ENCODE measurements around the gene MRPL2.

Gene MRPL2

DNA sequence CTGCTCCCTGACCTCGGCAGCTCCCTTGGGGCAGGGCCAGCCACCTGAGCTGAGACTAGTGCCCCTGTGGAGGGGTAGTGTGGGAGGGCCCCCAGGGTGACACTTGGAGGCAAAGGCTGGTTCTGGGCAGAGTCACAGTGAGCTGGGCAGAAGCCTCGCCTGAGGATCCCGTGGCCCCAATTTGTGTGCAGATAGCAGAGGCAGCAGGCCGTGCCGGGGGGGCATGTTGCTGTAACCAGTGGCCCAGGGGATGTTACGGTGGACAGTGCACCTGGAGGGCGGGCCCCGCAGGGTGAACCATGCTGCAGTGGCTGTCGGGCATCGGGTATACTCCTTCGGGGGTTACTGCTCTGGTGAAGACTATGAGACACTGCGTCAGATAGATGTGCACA lies 42.3 kb downstream of the MRPL2 start:
- DNase-seq = no peak

DNA sequence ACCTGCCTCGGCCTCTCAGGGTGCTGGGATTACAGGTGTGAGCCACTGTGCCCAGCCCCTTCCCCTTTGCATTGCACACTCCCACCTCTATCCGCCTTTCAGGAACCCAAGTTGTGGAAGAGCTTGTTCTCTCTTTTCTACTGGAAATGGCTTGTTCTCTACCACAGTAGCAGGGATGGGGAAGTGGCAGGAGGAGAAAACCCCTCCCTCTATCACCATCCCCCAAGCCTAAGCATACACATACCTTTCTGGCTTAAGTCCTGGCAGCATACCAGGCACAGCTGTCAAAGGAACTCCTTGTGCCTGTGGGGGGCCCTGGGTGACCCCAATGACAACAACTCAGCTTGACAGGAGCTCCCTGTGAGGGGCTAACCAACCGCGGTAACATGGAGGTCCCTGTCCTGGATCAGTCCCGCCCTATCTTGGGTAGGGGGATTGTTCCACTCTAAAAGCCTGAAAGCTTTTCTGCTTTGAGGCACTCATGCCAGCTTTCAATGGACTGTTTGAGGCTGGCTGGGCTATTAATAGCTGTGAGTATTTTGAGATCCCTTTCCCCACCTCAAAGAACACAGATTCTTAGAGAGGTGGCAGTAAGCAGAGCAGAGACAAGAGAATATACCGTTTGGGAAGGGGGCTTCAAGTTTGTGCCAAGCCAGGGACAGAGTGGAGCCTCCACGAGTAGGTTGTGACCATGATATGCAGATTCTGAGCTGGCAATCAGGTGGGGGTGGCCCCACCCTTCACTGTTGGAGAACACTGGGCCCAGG lies 42.9 kb downstream of the MRPL2 start:
- DNase-seq = no peak

DNA sequence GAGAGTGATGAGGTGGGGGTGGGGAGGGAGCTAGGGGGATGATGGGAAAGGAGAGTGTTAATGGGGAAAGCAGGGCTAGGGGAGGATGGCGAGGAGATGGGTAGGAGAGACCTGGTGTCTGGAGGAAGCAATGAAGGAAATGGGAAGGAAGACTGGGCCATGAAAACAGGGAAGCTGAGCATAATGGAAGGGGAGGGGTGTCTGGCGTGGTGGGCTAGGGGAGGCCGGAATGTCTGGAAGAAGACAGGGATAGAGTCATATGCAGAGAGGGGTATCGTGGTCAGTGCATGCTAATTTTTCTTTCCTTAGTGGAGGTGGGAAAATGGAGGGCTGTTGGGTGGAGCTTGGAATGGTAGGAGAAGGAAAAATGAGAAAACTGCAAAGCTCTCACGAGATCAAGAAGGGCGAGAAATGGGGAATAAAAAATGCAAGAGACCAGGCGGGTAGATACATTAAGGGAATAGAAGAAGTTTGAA lies 44.8 kb downstream of the MRPL2 start:
- no peak for DNase-seq

DNA sequence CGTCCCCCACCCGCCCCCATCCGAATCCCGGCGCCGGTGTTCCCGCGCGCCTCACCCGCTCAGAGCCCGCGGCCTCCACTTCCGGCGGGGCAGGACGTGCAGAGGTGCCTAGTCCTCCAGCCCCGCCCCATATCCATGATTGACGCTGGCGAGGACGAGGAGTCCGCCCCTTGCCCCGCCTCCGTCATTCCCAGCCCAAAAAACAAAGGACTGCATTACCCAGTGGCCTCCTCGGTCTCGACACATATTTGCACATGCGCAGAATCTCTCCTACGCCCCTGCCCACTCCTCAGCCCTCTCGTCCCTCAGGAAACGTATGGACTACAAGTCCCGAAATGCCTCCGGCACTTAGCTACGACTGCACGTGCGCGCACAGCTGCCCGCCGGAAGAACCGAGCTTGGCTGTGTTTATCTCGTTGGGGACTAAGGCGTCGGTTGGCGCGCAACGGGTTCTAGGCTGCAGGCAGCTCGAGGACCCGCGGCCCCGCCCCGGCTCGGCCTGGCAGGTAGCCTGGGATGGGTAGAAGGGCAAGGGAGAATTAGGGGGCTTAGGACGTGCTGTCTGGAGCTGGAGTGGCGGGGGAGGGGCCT lies 45.3 kb downstream of the MRPL2 start, which contains the start of the genes KLHDC3 and MEA1:
Gene KLHDC3 (plus strand): TSS at position 407 of the 591 bp plus-strand sequence. CDS start 2,944 bp downstream, outside the sequence.
Gene MEA1 (minus strand): TSS at position 104 of the 591 bp plus-strand sequence. CDS start 133 bp downstream, outside the sequence.
- DNase-seq = peak; percentile 97

DNA sequence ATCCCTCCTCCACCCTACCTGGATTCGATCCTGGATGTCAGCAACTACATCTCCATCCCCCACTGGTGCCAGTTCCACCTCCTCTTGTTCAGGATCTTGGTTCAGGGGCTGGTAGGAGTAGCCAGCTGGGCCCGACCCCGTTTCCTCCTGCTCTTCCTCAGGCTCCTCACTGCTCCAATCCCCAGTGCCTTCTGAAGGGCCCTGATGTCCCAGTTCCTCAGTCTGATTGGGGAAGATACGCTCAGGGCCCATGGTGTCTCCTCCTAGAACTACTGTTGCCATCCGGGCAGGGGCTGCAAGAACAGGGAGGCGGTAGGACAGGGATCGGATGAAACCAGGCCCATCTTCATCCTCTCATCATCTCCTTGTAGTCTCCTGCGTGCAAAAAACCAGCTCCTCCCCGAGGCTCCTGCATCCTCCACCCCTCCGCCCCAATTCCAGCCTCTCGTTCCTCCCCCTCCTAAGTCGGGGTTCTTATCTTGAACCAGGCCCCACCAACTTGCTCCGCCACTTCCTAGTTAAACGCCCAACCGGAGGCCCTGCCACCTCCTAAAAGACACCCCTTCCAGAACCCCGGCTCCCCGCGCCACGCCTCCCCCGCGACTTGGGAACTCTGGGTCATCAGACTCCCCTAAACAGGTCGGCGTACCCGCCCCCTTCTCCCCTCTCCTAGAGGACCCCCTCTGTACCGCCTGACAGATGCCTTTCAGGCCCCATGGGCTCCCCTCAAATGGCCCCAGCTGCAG lies 46.0 kb downstream of the MRPL2 start:
- no peak for DNase-seq

DNA sequence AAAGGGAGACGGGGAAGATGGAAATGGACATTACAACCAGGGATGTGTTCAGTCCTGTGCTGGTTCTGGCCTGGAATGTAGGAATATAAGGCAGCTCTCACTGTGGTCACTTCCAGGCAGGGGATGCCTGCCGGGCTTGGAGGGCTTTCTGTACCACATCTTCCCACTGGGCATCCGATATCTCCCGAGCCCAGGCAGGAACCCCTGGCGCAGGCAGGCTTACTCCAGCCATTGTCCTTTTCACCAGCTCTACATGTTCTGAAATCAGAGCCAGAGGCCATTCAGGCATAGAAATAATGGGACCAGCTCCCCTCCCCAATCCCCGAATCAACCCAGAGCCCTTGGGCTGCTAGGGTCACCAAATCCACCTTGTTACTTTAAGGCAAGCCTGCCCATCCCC lies 46.9 kb downstream of the MRPL2 start:
- DNase-seq = no peak

DNA sequence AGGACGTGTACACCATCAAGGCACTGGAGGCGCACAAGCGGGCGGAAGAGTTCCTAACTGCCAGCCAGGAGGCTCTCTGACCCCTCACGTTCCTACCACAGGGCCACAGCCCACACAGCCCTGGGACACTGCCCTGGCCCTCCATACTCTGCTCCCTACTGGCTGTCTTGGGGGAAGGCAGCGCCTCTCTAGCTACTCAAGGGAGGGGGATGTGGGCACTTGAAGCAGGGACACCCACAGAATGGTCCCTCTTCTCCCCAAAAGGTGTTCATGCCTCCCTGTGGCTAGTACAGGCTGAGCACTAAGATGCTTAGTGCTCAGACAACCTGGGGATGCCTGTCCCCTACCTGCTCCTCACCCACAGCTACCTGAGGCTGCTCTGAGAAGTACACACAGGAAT lies 48.0 kb downstream of the MRPL2 start:
- DNase-seq = no peak

DNA sequence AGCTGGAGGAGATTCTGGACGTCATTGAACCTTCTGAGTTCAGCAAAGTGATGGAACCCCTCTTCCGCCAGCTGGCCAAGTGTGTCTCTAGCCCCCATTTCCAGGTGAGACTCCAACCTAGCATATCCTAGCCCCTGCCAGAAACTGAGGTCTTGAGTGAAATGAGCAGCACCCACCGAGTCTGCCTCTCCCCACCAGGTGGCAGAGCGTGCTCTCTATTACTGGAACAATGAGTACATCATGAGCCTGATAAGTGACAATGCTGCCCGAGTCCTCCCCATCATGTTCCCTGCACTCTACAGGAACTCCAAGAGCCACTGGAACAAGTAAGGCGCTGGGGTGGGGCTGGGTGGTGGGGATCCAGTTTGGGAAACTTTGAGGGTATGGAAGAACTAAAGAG lies 50.1 kb downstream of the MRPL2 start:
- peak; percentile 48 for DNase-seq

DNA sequence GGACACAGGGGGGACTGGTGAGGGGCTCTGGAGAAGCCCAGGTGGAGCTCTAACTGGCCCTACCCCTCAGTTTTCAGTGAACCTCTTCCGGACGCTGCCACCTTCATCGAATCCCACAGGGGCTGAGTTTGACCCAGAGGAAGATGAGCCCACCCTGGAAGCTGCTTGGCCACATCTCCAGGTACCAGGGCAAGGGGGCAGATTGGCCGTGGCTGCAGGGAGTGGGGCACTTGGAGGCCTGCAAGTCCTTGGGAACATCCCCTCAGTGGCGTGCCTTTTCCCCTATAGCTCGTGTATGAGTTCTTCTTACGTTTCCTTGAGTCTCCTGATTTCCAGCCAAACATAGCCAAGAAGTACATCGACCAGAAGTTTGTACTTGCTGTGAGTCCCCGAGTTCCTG lies 52.1 kb downstream of the MRPL2 start:
- DNase-seq = no peak

DNA sequence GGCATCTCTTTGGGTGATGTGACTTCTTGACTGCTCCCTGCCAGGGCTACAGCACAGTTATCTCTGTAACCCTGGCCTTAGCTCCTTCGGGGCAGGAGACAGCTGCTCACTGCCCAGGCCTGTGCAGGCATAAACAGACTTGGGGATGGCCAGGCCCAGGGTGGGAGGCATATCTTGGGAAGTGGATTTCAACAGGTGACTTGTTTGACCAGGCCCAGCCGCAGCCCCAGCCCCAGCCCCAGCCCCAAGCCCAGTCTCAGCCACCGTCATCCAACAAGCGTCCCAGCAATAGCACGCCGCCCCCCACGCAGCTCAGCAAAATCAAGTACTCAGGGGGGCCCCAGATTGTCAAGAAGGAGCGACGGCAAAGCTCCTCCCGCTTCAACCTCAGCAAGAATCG lies 53.0 kb downstream of the MRPL2 start:
- no peak for DNase-seq

DNA sequence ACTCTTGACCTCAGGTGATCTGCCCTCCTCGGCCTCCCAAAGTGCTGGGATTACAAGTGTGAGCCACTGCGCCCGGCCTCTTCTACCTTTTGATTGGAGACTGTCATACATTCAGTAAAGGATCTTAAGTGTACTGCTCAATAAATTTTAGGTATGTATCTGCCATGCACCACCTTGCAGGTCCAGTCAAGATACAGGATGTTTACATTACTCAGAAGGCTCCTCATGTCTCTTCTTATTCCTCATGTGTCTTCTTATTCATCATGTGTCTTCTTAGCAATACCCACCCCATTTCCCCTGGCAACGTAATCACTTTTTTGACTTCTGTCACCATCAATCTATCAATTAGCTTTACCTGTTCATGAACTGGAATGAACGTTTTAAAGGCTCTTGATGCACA lies 53.4 kb downstream of the MRPL2 start:
- DNase-seq = no peak

Data from activated T-cell treated with anti-CD3 and anti-CD28 coated beads, Interleukin-2, amount 50 U/mL, for 1 hour (primary cell).